HL-60 (cell line): Measurements from ENCODE around the gene VSTM2L.

Source experiments
- DNase-seq, 2 experiments: peaks; one replicate each; pipeline ENCODE4 v3.0.0-alpha.2; 2010 to 2020; ENCODE audit warnings: low read depth in 1 of 2, low spot score in 1 of 2
- H3K27ac ChIP-seq: fragments of 250-450 bp; sonication (Bioruptor Pico); replicated peaks from 2 replicates; pipeline ENCODE4 v1.5.1; 2020; ENCODE audit warnings: mild to moderate bottlenecking, moderate library complexity
- H3K27me3 ChIP-seq: fragments of 250-450 bp; sonication (Bioruptor Pico); 2 replicates; pipeline ENCODE4 v1.5.1; 2021; ENCODE audit warnings: mild to moderate bottlenecking, moderate library complexity; ENCODE audit not compliant: insufficient read depth, poor library complexity, severe bottlenecking
- H3K4me3 ChIP-seq: replicated peaks from 2 replicates; pipeline ENCODE4 v1.5.1; 2011; ENCODE audit warnings: mild to moderate bottlenecking, control low read depth, low read length; ENCODE audit not compliant: insufficient read depth
- GABPA ChIP-seq: IDR thresholded peaks from 2 replicates; pipeline ENCODE4 v1.6.1; 2012; ENCODE audit warnings: low read depth
- POLR2AphosphoS5 ChIP-seq: IDR thresholded peaks from 2 replicates; pipeline ENCODE4 v1.6.1; 2012; ENCODE audit warnings: low read depth
- SPI1 ChIP-seq: IDR thresholded peaks from 2 replicates; pipeline ENCODE4 v1.6.1; 2012; ENCODE audit warnings: low read depth, mild to moderate bottlenecking, borderline replicate concordance
- TF ChIP-seq, protein P1 (sequence below): IDR thresholded peaks from 2 replicates; pipeline ENCODE4 v1.6.1; 2012; ENCODE audit warnings: low read depth; ENCODE audit not compliant: insufficient replicate concordance
- TF ChIP-seq, protein P2 (sequence below): IDR thresholded peaks from one replicate; pipeline ENCODE4 v1.5.1; 2011; ENCODE audit warnings: low read length, control low read depth, inconsistent platforms; ENCODE audit not compliant: insufficient read depth

The VSTM2L gene

GRCh38 chr20:37870294-37870693 lies 32.6 kb upstream of the VSTM2L start:
- no peak overlapping the region for H3K4me3 ChIP-seq
- TF ChIP-seq GABPA (no peak), POLR2AphosphoS5 (no peak), SPI1 (no peak)
- TF ChIP-seq, protein P1, sequence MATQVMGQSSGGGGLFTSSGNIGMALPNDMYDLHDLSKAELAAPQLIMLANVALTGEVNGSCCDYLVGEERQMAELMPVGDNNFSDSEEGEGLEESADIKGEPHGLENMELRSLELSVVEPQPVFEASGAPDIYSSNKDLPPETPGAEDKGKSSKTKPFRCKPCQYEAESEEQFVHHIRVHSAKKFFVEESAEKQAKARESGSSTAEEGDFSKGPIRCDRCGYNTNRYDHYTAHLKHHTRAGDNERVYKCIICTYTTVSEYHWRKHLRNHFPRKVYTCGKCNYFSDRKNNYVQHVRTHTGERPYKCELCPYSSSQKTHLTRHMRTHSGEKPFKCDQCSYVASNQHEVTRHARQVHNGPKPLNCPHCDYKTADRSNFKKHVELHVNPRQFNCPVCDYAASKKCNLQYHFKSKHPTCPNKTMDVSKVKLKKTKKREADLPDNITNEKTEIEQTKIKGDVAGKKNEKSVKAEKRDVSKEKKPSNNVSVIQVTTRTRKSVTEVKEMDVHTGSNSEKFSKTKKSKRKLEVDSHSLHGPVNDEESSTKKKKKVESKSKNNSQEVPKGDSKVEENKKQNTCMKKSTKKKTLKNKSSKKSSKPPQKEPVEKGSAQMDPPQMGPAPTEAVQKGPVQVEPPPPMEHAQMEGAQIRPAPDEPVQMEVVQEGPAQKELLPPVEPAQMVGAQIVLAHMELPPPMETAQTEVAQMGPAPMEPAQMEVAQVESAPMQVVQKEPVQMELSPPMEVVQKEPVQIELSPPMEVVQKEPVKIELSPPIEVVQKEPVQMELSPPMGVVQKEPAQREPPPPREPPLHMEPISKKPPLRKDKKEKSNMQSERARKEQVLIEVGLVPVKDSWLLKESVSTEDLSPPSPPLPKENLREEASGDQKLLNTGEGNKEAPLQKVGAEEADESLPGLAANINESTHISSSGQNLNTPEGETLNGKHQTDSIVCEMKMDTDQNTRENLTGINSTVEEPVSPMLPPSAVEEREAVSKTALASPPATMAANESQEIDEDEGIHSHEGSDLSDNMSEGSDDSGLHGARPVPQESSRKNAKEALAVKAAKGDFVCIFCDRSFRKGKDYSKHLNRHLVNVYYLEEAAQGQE: no peak
- TF ChIP-seq, protein P2, sequence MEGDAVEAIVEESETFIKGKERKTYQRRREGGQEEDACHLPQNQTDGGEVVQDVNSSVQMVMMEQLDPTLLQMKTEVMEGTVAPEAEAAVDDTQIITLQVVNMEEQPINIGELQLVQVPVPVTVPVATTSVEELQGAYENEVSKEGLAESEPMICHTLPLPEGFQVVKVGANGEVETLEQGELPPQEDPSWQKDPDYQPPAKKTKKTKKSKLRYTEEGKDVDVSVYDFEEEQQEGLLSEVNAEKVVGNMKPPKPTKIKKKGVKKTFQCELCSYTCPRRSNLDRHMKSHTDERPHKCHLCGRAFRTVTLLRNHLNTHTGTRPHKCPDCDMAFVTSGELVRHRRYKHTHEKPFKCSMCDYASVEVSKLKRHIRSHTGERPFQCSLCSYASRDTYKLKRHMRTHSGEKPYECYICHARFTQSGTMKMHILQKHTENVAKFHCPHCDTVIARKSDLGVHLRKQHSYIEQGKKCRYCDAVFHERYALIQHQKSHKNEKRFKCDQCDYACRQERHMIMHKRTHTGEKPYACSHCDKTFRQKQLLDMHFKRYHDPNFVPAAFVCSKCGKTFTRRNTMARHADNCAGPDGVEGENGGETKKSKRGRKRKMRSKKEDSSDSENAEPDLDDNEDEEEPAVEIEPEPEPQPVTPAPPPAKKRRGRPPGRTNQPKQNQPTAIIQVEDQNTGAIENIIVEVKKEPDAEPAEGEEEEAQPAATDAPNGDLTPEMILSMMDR: no peak
- DNase-seq: no peak
- H3K27me3 ChIP-seq: no peaks in the 10 kb centered on the region
- H3K27ac ChIP-seq: no peak overlapping the region

DNA sequence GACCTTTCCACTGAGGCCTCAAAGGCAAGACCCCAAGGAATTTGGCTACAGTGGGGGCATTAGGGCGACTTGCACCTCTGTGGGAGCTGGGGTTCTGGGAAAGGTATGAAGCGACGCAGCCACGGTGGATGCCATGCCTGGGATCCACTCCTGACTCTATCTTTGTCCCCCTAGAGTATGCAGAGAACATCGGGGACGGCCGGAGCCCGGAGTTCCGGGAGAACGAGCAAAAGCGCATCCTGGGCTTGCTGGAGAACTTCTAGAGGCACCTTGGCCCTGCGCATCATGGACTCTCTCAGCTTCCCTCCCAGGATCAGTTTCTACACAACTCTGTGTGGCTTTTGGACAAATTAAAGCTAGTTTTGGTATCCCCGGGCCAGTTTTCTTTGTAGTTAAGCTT lies 31.2 kb upstream of the VSTM2L start:
- no peak for TF ChIP-seq GABPA
- no peak for TF ChIP-seq POLR2AphosphoS5
- TF ChIP-seq, protein P1: no peak
- TF ChIP-seq, protein P2: no peak
- TF ChIP-seq SPI1: no peak
- no peak for DNase-seq
- Histone ChIP-seq H3K27ac (no peak overlapping the region), H3K4me3 (no peak overlapping the region), H3K27me3 (no peaks in the 10 kb centered on the region)

- Histone ChIP-seq H3K27me3 (no peaks in the 10 kb centered on the region), H3K4me3 (no peak overlapping the region), H3K27ac (no peak overlapping the region)
- DNase-seq: no peak
- TF ChIP-seq, protein P1: no peak
- TF ChIP-seq, protein P2: no peak
- TF ChIP-seq GABPA (no peak), SPI1 (no peak), POLR2AphosphoS5 (no peak)
Observed at GRCh38 chr20:37872161-37872560, 30.8 kb upstream of the VSTM2L start.
